Tibial artery (tissue), 4 donors: ENCODE data around the gene ZNF567.

Source experiments
- DNase-seq, 2 donors: peaks; one replicate each; pipeline ENCODE4 v3.0.0-alpha.2; 2019
- H3K27ac ChIP-seq, 2 donors: fragments of 200-600 bp; sonication (generic) in 1 of 2; 1 replicate in 1 of 2; 2 replicates in 1 of 2; pipeline ENCODE4 v1.5.1; 2018 to 2019; ENCODE audit warnings: mild to moderate bottlenecking in 1 of 2
- H3K27me3 ChIP-seq, 2 donors: fragments of 200-600 bp; sonication (generic) in 1 of 2; one replicate each; pipeline versions ENCODE4 v1.5.1 to v1.6.0; 2016 to 2019
- H3K36me3 ChIP-seq, 3 donors: fragments of 200-600 bp; sonication (generic) in 2 of 3; one replicate each; pipeline ENCODE4 v1.5.1; 2016 to 2019; ENCODE audit warnings: mild to moderate bottlenecking in 2 of 3
- H3K4me1 ChIP-seq, 4 donors: fragments of 200-600 bp; sonication (generic) in 2 of 4; 1 replicate in 3 of 4; 2 replicates in 1 of 4; pipeline ENCODE4 v1.5.1; 2016 to 2019
- H3K4me3 ChIP-seq, 2 donors: fragments of 200-600 bp; sonication (generic) in 1 of 2; 1 replicate in 1 of 2; 2 replicates in 1 of 2; pipeline ENCODE4 v1.5.1; 2018 to 2019; ENCODE audit warnings: mild to moderate bottlenecking in 2 of 2
- H3K9me3 ChIP-seq, 3 donors: fragments of 200-600 bp; sonication (generic) in 1 of 3; one replicate each; pipeline ENCODE4 v1.5.1; 2016 to 2019
- CTCF ChIP-seq, 2 experiments: fragments of 200-600 bp in 1 of 2; fragments of 450-650 bp in 1 of 2; IDR thresholded peaks; one replicate each; pipeline ENCODE4 v1.5.1; 2017 to 2019; ENCODE audit warnings: antibody characterized with exemption in 2 of 2, mild to moderate bottlenecking in 1 of 2, moderate library complexity in 1 of 2
- intact Hi-C: fragments of 100-400 bp; cut with DNase I; formaldehyde crosslinking; loops from one replicate; pipeline ENCODE4 v1.15.0; 2023; ENCODE audit warnings: low total_unique reads

The ZNF567 gene

GRCh38 chr19:36750066-36750691, 62.8 kb downstream of the ZNF567 start:
- DNase-seq: no peak
- no peak overlapping the region for H3K4me3 ChIP-seq
- no peak overlapping the region for H3K27ac ChIP-seq
- intact Hi-C loops: no loop called here
- TF ChIP-seq CTCF (IDR thresholded peaks at IDR 0.05): no peak
- H3K27me3 ChIP-seq: no peaks in the 10 kb centered on the region
- H3K36me3 ChIP-seq: peaks cover 88 to 100% (median 98%) of the 10 kb centered on the region in 3 donors
- H3K4me1 ChIP-seq: no peaks in the 10 kb centered on the region
- peaks cover 19 to 100% (median 99%) of the 10 kb centered on the region in 3 donors for H3K9me3 ChIP-seq
